ENCODE measurements around the gene TRIM65. TPM values are rescaled to one million over a fixed set of nuclear protein-coding genes. Genes with fewer than 3 reads are reported as not detected.

Gene TRIM65
- total RNA-seq, 2 donors from 2014 or later = 12.5 to 21.0 TPM

- no peaks in the 10 kb centered on the region for H3K9me3 ChIP-seq
- no CpG with 5 or more reads among the region's 5 CpGs for WGBS, 2 donors
- peak overlapping the region; percentile 93 to 99 (median 93) for H3K27ac ChIP-seq
- ATAC-seq = no peak
- peak in 1 of 4 donors; percentile 67 for DNase-seq
- no peak overlapping the region for H3K4me3 ChIP-seq
- H3K27me3 ChIP-seq = no peaks in the 10 kb centered on the region
- TF ChIP-seq, protein P1, sequence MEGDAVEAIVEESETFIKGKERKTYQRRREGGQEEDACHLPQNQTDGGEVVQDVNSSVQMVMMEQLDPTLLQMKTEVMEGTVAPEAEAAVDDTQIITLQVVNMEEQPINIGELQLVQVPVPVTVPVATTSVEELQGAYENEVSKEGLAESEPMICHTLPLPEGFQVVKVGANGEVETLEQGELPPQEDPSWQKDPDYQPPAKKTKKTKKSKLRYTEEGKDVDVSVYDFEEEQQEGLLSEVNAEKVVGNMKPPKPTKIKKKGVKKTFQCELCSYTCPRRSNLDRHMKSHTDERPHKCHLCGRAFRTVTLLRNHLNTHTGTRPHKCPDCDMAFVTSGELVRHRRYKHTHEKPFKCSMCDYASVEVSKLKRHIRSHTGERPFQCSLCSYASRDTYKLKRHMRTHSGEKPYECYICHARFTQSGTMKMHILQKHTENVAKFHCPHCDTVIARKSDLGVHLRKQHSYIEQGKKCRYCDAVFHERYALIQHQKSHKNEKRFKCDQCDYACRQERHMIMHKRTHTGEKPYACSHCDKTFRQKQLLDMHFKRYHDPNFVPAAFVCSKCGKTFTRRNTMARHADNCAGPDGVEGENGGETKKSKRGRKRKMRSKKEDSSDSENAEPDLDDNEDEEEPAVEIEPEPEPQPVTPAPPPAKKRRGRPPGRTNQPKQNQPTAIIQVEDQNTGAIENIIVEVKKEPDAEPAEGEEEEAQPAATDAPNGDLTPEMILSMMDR (IDR thresholded peaks at IDR 0.05) = no peak
- TF ChIP-seq POLR2A (IDR thresholded peaks at IDR 0.05) = no peak
- intact Hi-C loops (cut with DNase I) = no loop called here
- H3K36me3 ChIP-seq (replicated peaks in 1 of 2; ENCODE audit: insufficient read depth in 1 of 2, low read depth in 2 of 2) = no peaks in the 10 kb centered on the region
- H3K4me1 ChIP-seq = peaks cover 51% of the 10 kb centered on the region
Observed at GRCh38 chr17:75875940-75876189, 20.9 kb downstream of the TRIM65 start.

GRCh38 chr17:75875182-75875939, 21.4 kb downstream of the TRIM65 start:
- H3K27me3 ChIP-seq = no peaks in the 10 kb centered on the region
- peaks cover 51% of the 10 kb centered on the region for H3K4me1 ChIP-seq
- intact Hi-C loops (cut with DNase I) = no loop called here
- H3K4me3 ChIP-seq = no peak overlapping the region
- DNase-seq (peak in 3 of 4 donors; percentile 50 to 81 (median 55)), ATAC-seq (no peak)
- peak overlapping the region; percentile 93 to 99 (median 93) for H3K27ac ChIP-seq
- WGBS, 2 donors = 76 to 78% methylated on average over 4 to 13 of the region's 18 CpGs
- H3K36me3 ChIP-seq (replicated peaks in 1 of 2; ENCODE audit: insufficient read depth in 1 of 2, low read depth in 2 of 2) = no peaks in the 10 kb centered on the region
- no peaks in the 10 kb centered on the region for H3K9me3 ChIP-seq
- TF ChIP-seq, protein P1 (IDR thresholded peaks at IDR 0.05) = no peak
- no peak for TF ChIP-seq POLR2A (IDR thresholded peaks at IDR 0.05)

DNA sequence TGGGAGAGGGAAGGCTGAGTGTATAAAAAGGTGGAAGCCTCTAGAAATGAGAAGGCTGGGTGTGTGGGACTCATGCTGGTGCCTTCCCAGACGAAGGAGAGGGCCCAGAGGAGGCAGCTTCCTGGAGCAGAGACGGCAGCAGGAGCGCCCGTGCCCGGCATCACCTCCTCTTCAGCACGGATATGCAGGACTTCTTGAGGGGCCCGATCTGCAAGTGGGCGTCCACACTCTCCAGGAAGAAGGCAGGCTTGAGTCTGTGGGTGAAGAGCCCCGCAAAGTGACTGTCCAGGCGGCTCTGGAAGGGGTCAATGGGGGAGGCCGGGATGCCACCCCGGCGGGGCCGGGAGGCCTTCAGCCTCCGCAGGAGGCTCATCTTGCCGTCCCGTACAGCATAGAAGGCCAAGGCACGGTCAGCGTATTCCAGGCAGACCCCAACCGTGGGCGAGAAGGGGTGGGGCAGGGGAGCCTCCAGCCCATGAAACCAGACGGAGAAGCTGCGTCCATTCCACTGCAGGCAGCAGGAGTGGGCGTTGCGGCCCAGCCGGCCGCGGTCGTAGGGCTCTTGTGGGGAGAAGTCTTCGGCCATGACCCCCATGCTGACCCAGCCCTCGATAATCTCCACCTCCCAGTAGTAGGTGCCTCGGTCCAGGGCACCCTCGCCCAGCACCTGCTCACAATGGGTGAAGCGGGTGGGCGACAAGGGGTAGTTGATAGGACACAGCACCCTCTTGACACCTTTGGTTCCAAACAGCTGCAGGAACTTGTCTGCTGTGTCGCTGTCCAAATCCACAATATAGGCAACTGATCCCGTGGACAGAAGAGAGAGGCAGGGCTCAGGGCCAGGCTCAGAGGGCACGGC, 22.2 kb downstream of the TRIM65 start:
- TF ChIP-seq POLR2A (IDR thresholded peaks at IDR 0.05) = no peak
- TF ChIP-seq, protein P1 (IDR thresholded peaks at IDR 0.05) = no peak
- Histone ChIP-seq H3K4me1 (peaks cover 51% of the 10 kb centered on the region), H3K9me3 (no peaks in the 10 kb centered on the region), H3K27me3 (no peaks in the 10 kb centered on the region), H3K4me3 (no peak overlapping the region), H3K27ac (peak overlapping the region in 3 of 4 donors; percentile 93), H3K36me3 (replicated peaks in 1 of 2; ENCODE audit: insufficient read depth in 1 of 2, low read depth in 2 of 2) (no peaks in the 10 kb centered on the region)
- ATAC-seq (no peak), DNase-seq (no peak)
- intact Hi-C loops (cut with DNase I) = no loop called here
- WGBS, 2 donors = 91 to 99% methylated on average over 8 to 38 of the region's 38 CpGs

- no peak for DNase-seq
- intact Hi-C loops (cut with DNase I) = no loop called here
- ATAC-seq = no peak
- Histone ChIP-seq H3K4me1 (peaks cover 50% of the 10 kb centered on the region), H3K27me3 (no peaks in the 10 kb centered on the region), H3K27ac (peak overlapping the region; percentile 56 to 79 (median 76)), H3K36me3 (replicated peaks in 1 of 2; ENCODE audit: insufficient read depth in 1 of 2, low read depth in 2 of 2) (no peaks in the 10 kb centered on the region), H3K9me3 (no peaks in the 10 kb centered on the region), H3K4me3 (no peak overlapping the region)
- TF ChIP-seq POLR2A (IDR thresholded peaks at IDR 0.05) = no peak
- TF ChIP-seq, protein P1 (IDR thresholded peaks at IDR 0.05) = no peak
- WGBS, 2 donors = 74 to 85% methylated on average over 7 to 11 of the region's 11 CpGs
Observed at GRCh38 chr17:75873587-75874322, 23.0 kb downstream of the TRIM65 start.
